Uterus (tissue), 2 donors: Measurements from ENCODE around the gene EFCAB13.
"Not testable (repeated sequence)": the region's sequence is repeated elsewhere in the genome, so short reads cannot be mapped to it uniquely, and the experiment has no call there.

Source experiments
- POLR2A ChIP-seq, 2 donors: fragments of 450-650 bp; IDR thresholded peaks; one replicate each; pipeline ENCODE4 v1.6.1; 2016; ENCODE audit warnings: antibody characterized with exemption in 2 of 2, mild to moderate bottlenecking in 1 of 2, moderate library complexity in 1 of 2
- TF ChIP-seq, protein P1 (sequence below), 4 experiments: fragments of 200-600 bp in 2 of 4; fragments of 450-650 bp in 2 of 4; sonication (generic) in 2 of 4; IDR thresholded peaks; one replicate each; pipeline ENCODE4 v1.5.1; 2016 to 2019; ENCODE audit warnings: antibody characterized with exemption in 4 of 4, mild to moderate bottlenecking in 2 of 4, moderate library complexity in 1 of 4

DNA sequence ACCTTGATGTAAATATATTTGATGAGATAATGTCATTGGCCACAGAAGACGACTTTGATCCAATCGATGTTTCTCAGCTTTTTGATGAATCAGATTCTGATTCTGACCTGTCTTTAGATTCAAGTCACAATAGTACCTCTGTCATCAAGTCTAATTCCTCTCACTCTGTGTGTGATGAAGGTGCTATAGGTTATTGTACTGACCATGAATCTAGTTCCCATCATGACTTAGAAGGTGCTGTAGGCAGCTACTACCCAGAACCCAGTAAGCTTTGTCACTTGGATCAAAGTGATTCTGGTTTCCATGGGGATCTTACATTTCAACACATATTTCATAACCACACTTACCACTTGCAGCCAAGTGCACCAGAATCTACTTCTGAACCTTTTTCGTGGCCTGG lies 101.5 kb downstream of the EFCAB13 start:
- TF ChIP-seq, protein P1, sequence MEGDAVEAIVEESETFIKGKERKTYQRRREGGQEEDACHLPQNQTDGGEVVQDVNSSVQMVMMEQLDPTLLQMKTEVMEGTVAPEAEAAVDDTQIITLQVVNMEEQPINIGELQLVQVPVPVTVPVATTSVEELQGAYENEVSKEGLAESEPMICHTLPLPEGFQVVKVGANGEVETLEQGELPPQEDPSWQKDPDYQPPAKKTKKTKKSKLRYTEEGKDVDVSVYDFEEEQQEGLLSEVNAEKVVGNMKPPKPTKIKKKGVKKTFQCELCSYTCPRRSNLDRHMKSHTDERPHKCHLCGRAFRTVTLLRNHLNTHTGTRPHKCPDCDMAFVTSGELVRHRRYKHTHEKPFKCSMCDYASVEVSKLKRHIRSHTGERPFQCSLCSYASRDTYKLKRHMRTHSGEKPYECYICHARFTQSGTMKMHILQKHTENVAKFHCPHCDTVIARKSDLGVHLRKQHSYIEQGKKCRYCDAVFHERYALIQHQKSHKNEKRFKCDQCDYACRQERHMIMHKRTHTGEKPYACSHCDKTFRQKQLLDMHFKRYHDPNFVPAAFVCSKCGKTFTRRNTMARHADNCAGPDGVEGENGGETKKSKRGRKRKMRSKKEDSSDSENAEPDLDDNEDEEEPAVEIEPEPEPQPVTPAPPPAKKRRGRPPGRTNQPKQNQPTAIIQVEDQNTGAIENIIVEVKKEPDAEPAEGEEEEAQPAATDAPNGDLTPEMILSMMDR (IDR thresholded peaks at IDR 0.05): not testable (repeated sequence)
- not testable (repeated sequence) for TF ChIP-seq POLR2A (IDR thresholded peaks at IDR 0.05)
